Activated CD4-positive, alpha-beta memory T cell treated with anti-CD3 and anti-CD28 coated beads, Interleukin-2, amount 10 ng/mL, durations not matched to agents 7 days and 5 days (primary cell): ENCODE measurements around the gene APBB2. TPM values are rescaled to one million over a fixed set of nuclear protein-coding genes. Genes with fewer than 3 reads are reported as not detected.
"Not testable (repeated sequence)": the region's sequence is repeated elsewhere in the genome, so short reads cannot be mapped to it uniquely, and the experiment has no call there.

Experiments used
- CTCF ChIA-PET: fragments of 350-600 bp; sonication (Branson Sonifier 250); formaldehyde crosslinking; loops from one replicate; lab custom pipeline; 2021; ENCODE audit warnings: antibody characterized with exemption, inconsistent platforms; lab: Charles Lee
- POLR2A ChIA-PET: fragments of 350-600 bp; sonication (Branson Sonifier 250); formaldehyde crosslinking; loops from one replicate; lab custom pipeline; 2021; ENCODE audit warnings: antibody characterized with exemption; lab: Charles Lee
- DNase-seq: peaks from one replicate; pipeline ENCODE4 v3.0.0-alpha.2; 2020
- H3K27ac Mint-ChIP-seq: one replicate; pipeline ENCODE4 v1.8.0; 2021; ENCODE audit warnings: mild to moderate bottlenecking, mixed read lengths
- H3K27me3 Mint-ChIP-seq: one replicate; pipeline ENCODE4 v1.8.0; 2021; ENCODE audit warnings: mixed read lengths
- H3K36me3 Mint-ChIP-seq: one replicate; pipeline ENCODE4 v1.8.0; 2021; ENCODE audit warnings: low read depth, mixed read lengths
- H3K4me1 Mint-ChIP-seq: one replicate; pipeline ENCODE4 v1.8.0; 2021; ENCODE audit warnings: mixed read lengths
- H3K4me3 Mint-ChIP-seq: one replicate; pipeline ENCODE4 v1.8.0; 2021; ENCODE audit warnings: mild to moderate bottlenecking, mixed read lengths
- H3K9me3 Mint-ChIP-seq: one replicate; pipeline ENCODE4 v1.8.0; 2021; ENCODE audit warnings: mixed read lengths
- total RNA-seq, 2 experiments: library from RNA; stranded (reverse); gene quantifications; one replicate each; pipeline ENCODE4 v1.2.3, GENCODE V29; 2021

APBB2 gene
- total RNA-seq, 2 experiments from 2014 or later = 0.75 to 1.3 TPM

GRCh38 chr4:41074215-41074614, 140.1 kb downstream of the APBB2 start:
- ChIA-PET CTCF (no interaction called here), POLR2A (no interaction called here)
- DNase-seq = no peak
- no peaks in the 10 kb centered on the region for H3K4me1 Mint-ChIP-seq
- no peak overlapping the region for H3K4me3 Mint-ChIP-seq
- no peaks in the 10 kb centered on the region for H3K9me3 Mint-ChIP-seq
- no peaks in the 10 kb centered on the region for H3K36me3 Mint-ChIP-seq
- H3K27ac Mint-ChIP-seq = no peak overlapping the region
- peaks cover 2% of the 10 kb centered on the region for H3K27me3 Mint-ChIP-seq

GRCh38 chr4:41072021-41072777, 142.1 kb downstream of the APBB2 start:
- DNase-seq = no peak
- Mint-ChIP-seq H3K27me3 (peaks cover 2% of the 10 kb centered on the region), H3K9me3 (no peaks in the 10 kb centered on the region), H3K36me3 (no peaks in the 10 kb centered on the region), H3K4me1 (no peaks in the 10 kb centered on the region), H3K27ac (no peak overlapping the region), H3K4me3 (no peak overlapping the region)
- POLR2A ChIA-PET = no interaction called here
- CTCF ChIA-PET = no interaction called here

GRCh38 chr4:41070516-41071281, 143.6 kb downstream of the APBB2 start:
- Mint-ChIP-seq H3K27ac (no peak overlapping the region), H3K9me3 (no peaks in the 10 kb centered on the region), H3K27me3 (no peaks in the 10 kb centered on the region), H3K36me3 (no peaks in the 10 kb centered on the region), H3K4me1 (no peaks in the 10 kb centered on the region), H3K4me3 (no peak overlapping the region)
- ChIA-PET CTCF (no interaction called here), POLR2A (no interaction called here)
- no peak for DNase-seq

DNA sequence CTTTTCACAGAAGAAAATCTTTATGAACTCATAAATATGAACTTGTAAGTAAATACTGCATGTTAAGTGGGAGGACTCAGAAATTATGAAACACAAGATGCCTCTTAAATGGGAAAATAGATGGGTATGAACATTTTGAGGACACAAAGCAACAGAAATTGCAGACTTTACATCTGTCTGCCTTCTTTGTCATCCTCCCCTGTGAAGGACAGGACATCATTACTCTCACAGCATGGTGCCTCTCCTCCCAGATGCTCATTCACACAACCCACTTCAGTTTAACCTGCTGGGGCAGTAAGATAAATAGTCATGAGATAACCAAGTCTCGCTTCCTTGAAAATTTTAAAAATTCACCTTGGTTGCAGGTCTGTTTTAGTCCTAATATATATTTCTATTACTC, 144.5 kb downstream of the APBB2 start:
- POLR2A ChIA-PET = no interaction called here
- DNase-seq = no peak
- H3K27me3 Mint-ChIP-seq = no peaks in the 10 kb centered on the region
- no peaks in the 10 kb centered on the region for H3K9me3 Mint-ChIP-seq
- H3K4me3 Mint-ChIP-seq = no peak overlapping the region
- no peak overlapping the region for H3K27ac Mint-ChIP-seq
- no peaks in the 10 kb centered on the region for H3K4me1 Mint-ChIP-seq
- CTCF ChIA-PET = no interaction called here
- no peaks in the 10 kb centered on the region for H3K36me3 Mint-ChIP-seq

DNA sequence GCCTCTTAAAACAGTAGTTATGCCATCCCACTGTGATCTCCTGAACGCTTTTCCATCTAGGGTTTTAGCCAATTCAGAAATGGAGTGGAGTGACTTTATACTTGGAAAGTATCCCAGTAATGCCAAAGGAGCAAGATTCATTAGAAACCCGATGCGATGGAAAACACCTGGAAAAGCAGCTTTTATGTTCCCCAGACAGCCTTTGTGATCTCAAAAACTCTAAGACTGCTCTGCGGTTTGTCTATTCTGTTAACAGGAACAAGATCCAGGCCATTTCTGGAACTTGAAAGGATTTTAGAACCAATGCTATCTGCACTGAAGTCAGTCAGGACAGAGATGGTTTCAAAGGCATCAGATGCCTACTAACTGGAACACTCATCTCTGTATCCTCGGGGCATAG, 145.1 kb downstream of the APBB2 start:
- H3K27me3 Mint-ChIP-seq = no peaks in the 10 kb centered on the region
- CTCF ChIA-PET = no interaction called here
- no peak overlapping the region for H3K4me3 Mint-ChIP-seq
- no peaks in the 10 kb centered on the region for H3K36me3 Mint-ChIP-seq
- H3K9me3 Mint-ChIP-seq = no peaks in the 10 kb centered on the region
- no peaks in the 10 kb centered on the region for H3K4me1 Mint-ChIP-seq
- DNase-seq = no peak
- H3K27ac Mint-ChIP-seq = no peak overlapping the region
- POLR2A ChIA-PET = no interaction called here

DNA sequence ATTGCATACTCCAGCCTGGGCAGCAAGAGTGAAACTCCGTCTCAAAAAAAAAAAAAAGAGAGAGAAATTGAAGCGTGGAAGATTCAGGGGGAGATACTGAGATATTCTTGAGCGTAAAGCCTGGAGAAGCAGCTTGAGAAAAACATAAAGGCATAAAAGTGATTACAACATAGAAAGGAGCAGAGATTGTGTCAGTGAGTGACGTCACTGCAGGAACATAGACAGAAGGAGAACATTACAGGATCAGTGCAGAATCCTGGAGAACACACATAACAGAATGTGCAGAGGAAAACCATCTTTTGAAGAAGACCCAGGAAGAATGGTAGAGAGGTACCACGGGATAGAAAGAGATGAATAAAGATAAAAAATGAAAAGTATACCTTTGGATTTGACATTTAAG, 147.0 kb downstream of the APBB2 start:
- Mint-ChIP-seq H3K4me3 (no peak overlapping the region), H3K9me3 (no peaks in the 10 kb centered on the region), H3K36me3 (no peaks in the 10 kb centered on the region), H3K27me3 (no peaks in the 10 kb centered on the region), H3K4me1 (no peaks in the 10 kb centered on the region), H3K27ac (no peak overlapping the region)
- DNase-seq = no peak
- ChIA-PET POLR2A (no interaction called here), CTCF (no interaction called here)

DNA sequence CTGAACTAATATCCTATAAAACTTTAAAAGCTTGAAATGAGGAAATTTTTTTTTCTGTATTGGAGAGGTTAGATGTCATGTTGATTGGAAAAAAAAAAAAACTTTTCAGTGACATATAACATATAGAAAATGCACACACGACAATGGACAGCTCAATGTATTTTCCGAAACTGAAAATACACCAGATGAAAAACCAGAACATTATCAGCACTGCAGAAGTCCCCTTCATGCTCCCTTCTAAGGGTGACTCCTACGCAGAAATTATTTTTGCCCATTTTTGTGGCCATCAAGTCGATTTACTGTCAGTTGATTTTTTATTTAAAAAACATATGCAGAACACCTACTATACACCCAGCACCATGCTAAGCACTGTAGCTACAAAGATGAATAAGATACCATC, 148.3 kb downstream of the APBB2 start:
- ChIA-PET CTCF (interaction anchor here (0.6 kb wide), 1 partner anchor 61 kb away, joined by 3 read pairs; no protein-coding TSS in a partner anchor), POLR2A (no interaction called here)
- Mint-ChIP-seq H3K27ac (no peak overlapping the region), H3K27me3 (no peaks in the 10 kb centered on the region), H3K36me3 (no peaks in the 10 kb centered on the region), H3K4me3 (no peak overlapping the region), H3K9me3 (no peaks in the 10 kb centered on the region), H3K4me1 (no peaks in the 10 kb centered on the region)
- DNase-seq = no peak

DNA sequence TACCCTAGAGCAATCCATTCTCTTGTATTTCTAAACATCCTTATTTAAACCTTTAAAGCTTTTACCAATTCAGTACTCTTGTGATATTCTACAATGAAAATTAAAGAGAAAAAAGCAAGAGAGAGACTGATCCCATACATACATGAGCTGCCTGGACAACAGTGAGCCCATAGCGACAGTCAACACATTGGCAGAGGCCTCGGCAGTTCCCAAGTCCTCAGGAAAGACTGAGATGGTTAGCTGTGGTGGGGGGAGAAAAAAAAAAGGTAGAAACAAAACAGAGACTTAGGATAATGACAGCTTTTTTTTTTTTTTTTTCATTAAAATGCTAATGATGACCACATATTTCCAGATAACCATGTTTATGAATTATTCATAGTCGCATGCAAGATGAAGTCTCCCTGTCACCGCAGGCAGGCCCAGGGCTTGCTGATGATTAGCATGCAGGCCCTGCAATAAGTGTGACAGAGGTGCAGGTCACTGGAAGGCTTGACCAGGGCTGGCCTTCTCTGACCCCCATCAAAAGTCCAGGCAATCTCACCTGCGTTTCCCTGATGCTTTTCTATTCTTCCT, 148.8 kb downstream of the APBB2 start:
- ChIA-PET POLR2A (no interaction called here), CTCF (interaction anchor here (0.6 kb wide), 1 partner anchor 60 kb away, joined by 3 read pairs; no protein-coding TSS in a partner anchor)
- H3K4me3 Mint-ChIP-seq = no peak overlapping the region
- H3K4me1 Mint-ChIP-seq = no peaks in the 10 kb centered on the region
- no peaks in the 10 kb centered on the region for H3K9me3 Mint-ChIP-seq
- no peaks in the 10 kb centered on the region for H3K36me3 Mint-ChIP-seq
- H3K27ac Mint-ChIP-seq = no peak overlapping the region
- DNase-seq = no peak
- H3K27me3 Mint-ChIP-seq = no peaks in the 10 kb centered on the region

GRCh38 chr4:41064953-41065352, 149.4 kb downstream of the APBB2 start:
- Mint-ChIP-seq H3K36me3 (no peaks in the 10 kb centered on the region), H3K27ac (no peak overlapping the region), H3K4me3 (no peak overlapping the region), H3K27me3 (no peaks in the 10 kb centered on the region), H3K4me1 (no peaks in the 10 kb centered on the region), H3K9me3 (no peaks in the 10 kb centered on the region)
- CTCF ChIA-PET = no interaction called here
- POLR2A ChIA-PET = no interaction called here
- no peak for DNase-seq

- H3K36me3 Mint-ChIP-seq = no peaks in the 10 kb centered on the region
- no peaks in the 10 kb centered on the region for H3K27me3 Mint-ChIP-seq
- no peak overlapping the region for H3K4me3 Mint-ChIP-seq
- H3K27ac Mint-ChIP-seq = no peak overlapping the region
- no peaks in the 10 kb centered on the region for H3K9me3 Mint-ChIP-seq
- CTCF ChIA-PET = no interaction called here
- POLR2A ChIA-PET = no interaction called here
- no peaks in the 10 kb centered on the region for H3K4me1 Mint-ChIP-seq
- no peak for DNase-seq
Measured at GRCh38 chr4:41061482-41062185, 152.7 kb downstream of the APBB2 start.

DNA sequence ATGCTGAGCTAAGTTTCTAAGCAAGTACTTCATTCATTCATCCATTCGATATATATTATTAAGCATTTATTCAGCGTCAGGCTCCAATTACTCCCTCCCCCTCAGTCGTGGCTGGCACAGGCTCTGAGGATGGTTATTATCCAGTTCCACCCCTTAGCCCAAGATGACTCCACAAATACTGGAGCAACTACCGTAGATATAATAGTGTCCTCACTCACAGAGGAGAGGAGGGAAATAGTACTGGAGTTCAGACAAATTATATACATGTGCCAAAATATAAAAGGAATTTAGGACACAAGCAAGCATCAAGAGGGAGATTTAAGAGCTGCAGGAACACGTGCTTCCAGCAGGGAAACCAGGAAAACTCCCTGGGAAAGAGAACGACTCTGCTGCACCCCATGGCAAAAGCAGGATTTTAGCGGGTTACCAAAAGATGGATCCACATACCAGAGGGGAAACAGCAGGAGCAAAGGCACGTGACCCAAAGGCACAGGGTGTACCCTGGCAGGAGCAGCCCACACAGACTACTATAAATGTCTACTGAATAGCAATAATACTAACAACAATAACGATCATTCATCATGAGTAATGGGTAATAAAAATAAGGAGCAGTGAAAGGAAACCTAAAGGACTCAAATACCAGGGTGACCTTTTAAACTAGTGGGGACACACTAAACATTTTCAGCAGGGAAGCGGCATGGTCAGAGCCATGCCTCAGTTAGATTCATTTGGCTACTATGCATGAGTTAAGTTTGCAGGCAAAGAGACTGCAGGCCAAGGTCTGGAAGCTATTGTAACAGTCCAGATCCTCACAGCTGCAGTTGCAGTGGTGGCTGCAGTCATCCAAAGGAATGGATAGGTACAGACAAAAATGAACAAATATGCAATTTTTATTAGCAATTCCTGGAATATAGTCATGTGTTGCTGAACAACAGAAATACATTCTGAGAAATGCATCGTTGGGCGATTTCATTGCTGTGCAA, 153.7 kb downstream of the APBB2 start:
- DNase-seq = no peak
- ChIA-PET POLR2A (no interaction called here), CTCF (no interaction called here)
- no peak overlapping the region for H3K27ac Mint-ChIP-seq
- no peaks in the 10 kb centered on the region for H3K27me3 Mint-ChIP-seq
- H3K4me1 Mint-ChIP-seq = no peaks in the 10 kb centered on the region
- no peak overlapping the region for H3K4me3 Mint-ChIP-seq
- H3K9me3 Mint-ChIP-seq = no peaks in the 10 kb centered on the region
- no peaks in the 10 kb centered on the region for H3K36me3 Mint-ChIP-seq

- H3K4me3 Mint-ChIP-seq, H3K27me3 Mint-ChIP-seq, H3K9me3 Mint-ChIP-seq, CTCF ChIA-PET, POLR2A ChIA-PET, DNase-seq, H3K27ac Mint-ChIP-seq, H3K4me1 Mint-ChIP-seq, H3K36me3 Mint-ChIP-seq: not testable (repeated sequence)
Measured at GRCh38 chr4:41059411-41059810, 154.9 kb downstream of the APBB2 start.
